22Rv1 (cell line): ENCODE results near the gene ZNF17.

Experiments used
- CTCF ChIP-seq: fragments of 450-650 bp; IDR thresholded peaks from 2 replicates; pipeline ENCODE4 v1.5.1; 2017; ENCODE audit warnings: mild to moderate bottlenecking
- ZFX ChIP-seq: fragments of 450-650 bp; IDR thresholded peaks from 2 replicates; pipeline ENCODE4 v1.6.1; 2017; ENCODE audit warnings: antibody characterized with exemption, borderline replicate concordance

GRCh38 chr19:57419439-57419838 is 8.5 kb downstream of the ZNF17 start:
- TF ChIP-seq CTCF (no peak), ZFX (no peak)
